Immature natural killer cell (primary cell): ENCODE data around the gene ZDHHC14. TPM values are rescaled to one million over a fixed set of nuclear protein-coding genes. Genes with fewer than 3 reads are reported as not detected.
A peak's percentile ranks its signal among the peaks of the same experiment; 100 is the strongest.

Experiments
- DNase-seq, 3 donors: peaks; one replicate each; pipeline ENCODE4 v3.0.0; 2022; ENCODE audit warnings: mixed read lengths in 1 of 3
- H3K27ac Mint-ChIP-seq, 6 donors: one replicate each; pipeline ENCODE4 v1.8.0; 2020; ENCODE audit warnings: mixed read lengths in 6 of 6, mild to moderate bottlenecking in 5 of 6, inconsistent platforms in 4 of 6, moderate library complexity in 3 of 6
- H3K27me3 Mint-ChIP-seq, 3 donors: one replicate each; pipeline ENCODE4 v1.8.0; 2020 to 2021; ENCODE audit warnings: low read depth in 3 of 3, mild to moderate bottlenecking in 3 of 3, mixed read lengths in 3 of 3, moderate library complexity in 3 of 3, inconsistent platforms in 1 of 3
- H3K36me3 Mint-ChIP-seq, 3 donors: one replicate each; pipeline ENCODE4 v1.8.0; 2020; ENCODE audit warnings: mixed read lengths in 3 of 3, inconsistent platforms in 2 of 3, mild to moderate bottlenecking in 2 of 3
- H3K4me1 Mint-ChIP-seq, 2 donors: one replicate each; pipeline ENCODE4 v1.8.0; 2020; ENCODE audit warnings: inconsistent platforms in 2 of 2, mild to moderate bottlenecking in 2 of 2, mixed read lengths in 2 of 2, moderate library complexity in 1 of 2
- H3K4me3 Mint-ChIP-seq, 5 donors: one replicate each; pipeline ENCODE4 v1.8.0; 2020; ENCODE audit warnings: mild to moderate bottlenecking in 5 of 5, mixed read lengths in 5 of 5, inconsistent platforms in 3 of 5, moderate library complexity in 3 of 5
- H3K9me3 Mint-ChIP-seq, 6 donors: one replicate each; pipeline ENCODE4 v1.8.0; 2020; ENCODE audit warnings: mild to moderate bottlenecking in 6 of 6, mixed read lengths in 6 of 6, inconsistent platforms in 4 of 6, moderate library complexity in 3 of 6
- polyA plus RNA-seq, 3 donors: library from polyadenylated mRNA; unstranded; fragments of 300-500 nt; fragmentation: Illumina TruSeq; gene quantifications; one replicate each; pipeline ENCODE4 v1.2.3, GENCODE V29; 2021

ZDHHC14 gene
- polyA plus RNA-seq, 3 donors from 2014 or later: 3.1 to 4.2 (median 3.4) TPM

GRCh38 chr6:157597461-157598312 lies 216.7 kb downstream of the ZDHHC14 start:
- H3K36me3 Mint-ChIP-seq: peaks cover 3 to 23% (median 5%) of the 10 kb centered on the region in 3 donors
- DNase-seq: peak; percentile 19 to 50 (median 40)
- peaks cover 21 to 26% of the 10 kb centered on the region in 2 donors for H3K4me1 Mint-ChIP-seq
- peaks cover 0 to 4% (median 3%) of the 10 kb centered on the region in 3 donors for H3K27me3 Mint-ChIP-seq
- peaks cover 0 to 2% (median 0%) of the 10 kb centered on the region in 6 donors for H3K9me3 Mint-ChIP-seq
- H3K27ac Mint-ChIP-seq: peak overlapping the region in 3 of 6 donors; percentile 8 to 80 (median 67)
- no peak overlapping the region for H3K4me3 Mint-ChIP-seq

- Mint-ChIP-seq H3K9me3 (peaks cover 0 to 2% (median 0%) of the 10 kb centered on the region in 6 donors), H3K4me3 (no peak overlapping the region), H3K4me1 (peaks cover 21 to 26% of the 10 kb centered on the region in 2 donors), H3K36me3 (peaks cover 3 to 20% (median 3%) of the 10 kb centered on the region in 3 donors), H3K27me3 (peaks cover 0 to 4% (median 4%) of the 10 kb centered on the region in 3 donors), H3K27ac (no peak overlapping the region)
- no peak for DNase-seq
Observed at GRCh38 chr6:157599191-157599590, 218.2 kb downstream of the ZDHHC14 start.

GRCh38 chr6:157600807-157601206 lies 219.8 kb downstream of the ZDHHC14 start:
- Mint-ChIP-seq H3K36me3 (peaks cover 0 to 13% (median 3%) of the 10 kb centered on the region in 3 donors), H3K4me3 (no peak overlapping the region), H3K9me3 (peaks cover 0 to 2% (median 0%) of the 10 kb centered on the region in 6 donors), H3K27ac (no peak overlapping the region), H3K4me1 (peaks cover 18 to 22% of the 10 kb centered on the region in 2 donors), H3K27me3 (peaks cover 0 to 2% (median 0%) of the 10 kb centered on the region in 3 donors)
- DNase-seq: no peak

- no peak for DNase-seq
- H3K4me3 Mint-ChIP-seq: no peak overlapping the region
- H3K27ac Mint-ChIP-seq: no peak overlapping the region
- peaks cover 4% of the 10 kb centered on the region in 2 donors for H3K4me1 Mint-ChIP-seq
- peaks cover 0 to 2% (median 0%) of the 10 kb centered on the region in 6 donors for H3K9me3 Mint-ChIP-seq
- peaks cover 0 to 9% (median 3%) of the 10 kb centered on the region in 3 donors for H3K36me3 Mint-ChIP-seq
- H3K27me3 Mint-ChIP-seq: peaks cover 0 to 2% (median 0%) of the 10 kb centered on the region in 3 donors
Observed at GRCh38 chr6:157602521-157603295, 221.7 kb downstream of the ZDHHC14 start.

GRCh38 chr6:157603314-157603940 lies 222.4 kb downstream of the ZDHHC14 start:
- H3K4me3 Mint-ChIP-seq: no peak overlapping the region
- no peaks in the 10 kb centered on the region for H3K9me3 Mint-ChIP-seq
- H3K4me1 Mint-ChIP-seq: no peaks in the 10 kb centered on the region
- DNase-seq: no peak
- peaks cover 0 to 2% (median 0%) of the 10 kb centered on the region in 3 donors for H3K27me3 Mint-ChIP-seq
- H3K27ac Mint-ChIP-seq: no peak overlapping the region
- peaks cover 4 to 8% (median 4%) of the 10 kb centered on the region in 3 donors for H3K36me3 Mint-ChIP-seq

GRCh38 chr6:157603971-157604370 lies 223.0 kb downstream of the ZDHHC14 start:
- DNase-seq: no peak
- no peaks in the 10 kb centered on the region for H3K9me3 Mint-ChIP-seq
- H3K27ac Mint-ChIP-seq: no peak overlapping the region
- peaks cover 0 to 2% (median 0%) of the 10 kb centered on the region in 3 donors for H3K27me3 Mint-ChIP-seq
- H3K36me3 Mint-ChIP-seq: peaks cover 4 to 8% (median 4%) of the 10 kb centered on the region in 3 donors
- H3K4me3 Mint-ChIP-seq: no peak overlapping the region
- no peaks in the 10 kb centered on the region for H3K4me1 Mint-ChIP-seq

GRCh38 chr6:157604816-157605215 lies 223.8 kb downstream of the ZDHHC14 start:
- H3K4me1 Mint-ChIP-seq: no peaks in the 10 kb centered on the region
- H3K27ac Mint-ChIP-seq: no peak overlapping the region
- peaks cover 0 to 2% (median 0%) of the 10 kb centered on the region in 3 donors for H3K27me3 Mint-ChIP-seq
- no peaks in the 10 kb centered on the region for H3K9me3 Mint-ChIP-seq
- no peak overlapping the region for H3K4me3 Mint-ChIP-seq
- no peak for DNase-seq
- peaks cover 4% of the 10 kb centered on the region in 3 donors for H3K36me3 Mint-ChIP-seq

GRCh38 chr6:157605484-157605883 lies 224.5 kb downstream of the ZDHHC14 start:
- Mint-ChIP-seq H3K4me1 (no peaks in the 10 kb centered on the region), H3K27me3 (peaks cover 0 to 2% (median 0%) of the 10 kb centered on the region in 3 donors), H3K9me3 (no peaks in the 10 kb centered on the region), H3K27ac (peak overlapping the region in 1 of 6 donors; percentile 22), H3K36me3 (peaks cover 4% of the 10 kb centered on the region in 3 donors), H3K4me3 (no peak overlapping the region)
- no peak for DNase-seq

GRCh38 chr6:157606516-157606915 lies 225.5 kb downstream of the ZDHHC14 start:
- H3K36me3 Mint-ChIP-seq: peaks cover 4% of the 10 kb centered on the region in 3 donors
- peaks cover 0 to 2% (median 0%) of the 10 kb centered on the region in 3 donors for H3K27me3 Mint-ChIP-seq
- no peaks in the 10 kb centered on the region for H3K9me3 Mint-ChIP-seq
- no peak overlapping the region for H3K4me3 Mint-ChIP-seq
- DNase-seq: no peak
- H3K4me1 Mint-ChIP-seq: no peaks in the 10 kb centered on the region
- H3K27ac Mint-ChIP-seq: peak overlapping the region in 1 of 6 donors; percentile 65

GRCh38 chr6:157607317-157608109 lies 226.5 kb downstream of the ZDHHC14 start:
- peaks cover 0 to 2% (median 0%) of the 10 kb centered on the region in 3 donors for H3K27me3 Mint-ChIP-seq
- no peak overlapping the region for H3K4me3 Mint-ChIP-seq
- no peak for DNase-seq
- peak overlapping the region in 1 of 6 donors; percentile 65 for H3K27ac Mint-ChIP-seq
- no peaks in the 10 kb centered on the region for H3K4me1 Mint-ChIP-seq
- no peaks in the 10 kb centered on the region for H3K9me3 Mint-ChIP-seq
- peaks cover 4% of the 10 kb centered on the region in 3 donors for H3K36me3 Mint-ChIP-seq

- Mint-ChIP-seq H3K27ac (peak overlapping the region in 1 of 6 donors; percentile 55), H3K9me3 (no peaks in the 10 kb centered on the region), H3K4me3 (no peak overlapping the region), H3K4me1 (no peaks in the 10 kb centered on the region), H3K27me3 (peaks cover 0 to 2% (median 0%) of the 10 kb centered on the region in 3 donors), H3K36me3 (peaks cover 4% of the 10 kb centered on the region in 3 donors)
- no peak for DNase-seq
Observed at GRCh38 chr6:157608221-157609075, 227.5 kb downstream of the ZDHHC14 start.

GRCh38 chr6:157609117-157609516 lies 228.1 kb downstream of the ZDHHC14 start:
- no peaks in the 10 kb centered on the region for H3K9me3 Mint-ChIP-seq
- peak overlapping the region in 1 of 6 donors; percentile 55 for H3K27ac Mint-ChIP-seq
- no peaks in the 10 kb centered on the region for H3K4me1 Mint-ChIP-seq
- no peak overlapping the region for H3K4me3 Mint-ChIP-seq
- no peak for DNase-seq
- peaks cover 4% of the 10 kb centered on the region in 3 donors for H3K36me3 Mint-ChIP-seq
- no peaks in the 10 kb centered on the region for H3K27me3 Mint-ChIP-seq
